Suppressor macrophage treated with lipopolysaccharide for 4 hours (primary cell): ENCODE measurements around the gene IGFL1.
"Not testable (repeated sequence)": the region's sequence is repeated elsewhere in the genome, so short reads cannot be mapped to it uniquely, and the experiment has no call there.

Experiments used
- DNase-seq: peaks from one replicate; pipeline ENCODE4 v3.0.0-alpha.2; 2020

IGFL1 gene

GRCh38 chr19:46226438-46226973, 3.0 kb upstream of the IGFL1 start:
- DNase-seq, result no peak

GRCh38 chr19:46232029-46232428, 2.5 kb downstream of the IGFL1 start:
- DNase-seq, result no peak

- no peak for DNase-seq
Measured at GRCh38 chr19:46232468-46232867, 2.9 kb downstream of the IGFL1 start.

- no peak for DNase-seq
Measured at GRCh38 chr19:46232938-46233621, 3.5 kb downstream of the IGFL1 start.

GRCh38 chr19:46233871-46234270, 4.3 kb downstream of the IGFL1 start:
- DNase-seq, result not testable (repeated sequence)

- DNase-seq, result not testable (repeated sequence)
Measured at GRCh38 chr19:46238141-46238540, 8.6 kb downstream of the IGFL1 start.

- DNase-seq, result no peak
Measured at GRCh38 chr19:46239193-46240024, 9.9 kb downstream of the IGFL1 start.

GRCh38 chr19:46240693-46241092, 11.2 kb downstream of the IGFL1 start:
- DNase-seq, result no peak

GRCh38 chr19:46241626-46242025, 12.1 kb downstream of the IGFL1 start:
- DNase-seq, result no peak

GRCh38 chr19:46243081-46243654, 13.6 kb downstream of the IGFL1 start:
- DNase-seq, result not testable (repeated sequence)

GRCh38 chr19:46250076-46250735, 20.7 kb downstream of the IGFL1 start:
- no peak for DNase-seq

- no peak for DNase-seq
Measured at GRCh38 chr19:46251416-46251815, 21.9 kb downstream of the IGFL1 start.

GRCh38 chr19:46254776-46255175, 25.2 kb downstream of the IGFL1 start:
- DNase-seq, result no peak

- peak; percentile 38 for DNase-seq
Measured at GRCh38 chr19:46256855-46257254, 27.3 kb downstream of the IGFL1 start.

- not testable (repeated sequence) for DNase-seq
Measured at GRCh38 chr19:46261501-46261900, 32.0 kb downstream of the IGFL1 start.

GRCh38 chr19:46262684-46263296, 33.2 kb downstream of the IGFL1 start:
- DNase-seq, result peak; percentile 28

GRCh38 chr19:46264801-46265200, 35.3 kb downstream of the IGFL1 start:
- not testable (repeated sequence) for DNase-seq

GRCh38 chr19:46265217-46265828, 35.8 kb downstream of the IGFL1 start:
- DNase-seq, result peak; percentile 83

GRCh38 chr19:46269101-46269500, 39.6 kb downstream of the IGFL1 start:
- DNase-seq, result no peak

GRCh38 chr19:46270521-46271256, 41.1 kb downstream of the IGFL1 start:
- DNase-seq, result no peak

GRCh38 chr19:46271481-46272197, 42.1 kb downstream of the IGFL1 start:
- DNase-seq, result peak; percentile 24
